Stimulated activated CD4-positive, alpha-beta T cell treated with anti-CD3 and anti-CD28 coated beads, Interleukin-1b, Interleukin-23, amount 100 ng/mL, for 48 hours (primary cell): ENCODE measurements around the gene CCDC141.

Source experiments
- DNase-seq: peaks from one replicate; pipeline ENCODE4 v3.0.0-alpha.2; 2020

Gene CCDC141

DNA sequence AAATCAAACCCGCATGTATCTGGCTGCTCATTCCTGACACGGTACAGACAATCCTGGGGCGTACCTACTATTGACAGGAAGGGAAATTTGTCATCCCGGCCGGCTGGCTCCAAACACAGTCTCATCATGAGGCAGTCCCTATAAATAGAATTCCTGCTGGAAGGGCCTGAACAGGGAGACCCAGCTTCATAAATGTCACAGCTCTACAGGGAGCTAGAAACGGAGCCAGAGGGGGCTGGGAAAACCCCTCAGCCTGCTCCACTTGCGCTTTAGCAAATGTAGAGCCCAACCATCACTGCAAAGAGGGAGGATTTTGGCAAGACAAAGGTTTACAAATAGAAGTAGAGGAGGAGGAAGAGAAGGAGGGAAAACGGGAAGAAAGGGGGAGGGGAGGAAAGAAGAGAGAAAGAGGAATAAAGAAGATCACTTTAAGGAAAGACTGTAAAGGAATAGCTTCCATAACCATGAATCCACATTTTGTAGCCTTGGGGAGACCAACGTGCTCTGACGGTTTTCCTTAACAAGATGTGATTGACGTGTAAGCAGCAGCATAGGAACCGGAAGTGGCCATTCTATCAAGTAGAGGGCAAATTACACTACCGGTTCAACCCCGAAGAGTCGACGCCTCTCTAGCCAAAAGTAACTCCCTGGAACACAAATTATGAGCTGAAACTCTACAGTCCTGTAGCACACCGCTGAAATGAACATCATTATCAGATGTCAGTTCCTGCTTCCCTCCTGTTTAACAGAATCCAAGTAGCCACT is 185.9 kb downstream of the CCDC141 start:
- no peak for DNase-seq

DNA sequence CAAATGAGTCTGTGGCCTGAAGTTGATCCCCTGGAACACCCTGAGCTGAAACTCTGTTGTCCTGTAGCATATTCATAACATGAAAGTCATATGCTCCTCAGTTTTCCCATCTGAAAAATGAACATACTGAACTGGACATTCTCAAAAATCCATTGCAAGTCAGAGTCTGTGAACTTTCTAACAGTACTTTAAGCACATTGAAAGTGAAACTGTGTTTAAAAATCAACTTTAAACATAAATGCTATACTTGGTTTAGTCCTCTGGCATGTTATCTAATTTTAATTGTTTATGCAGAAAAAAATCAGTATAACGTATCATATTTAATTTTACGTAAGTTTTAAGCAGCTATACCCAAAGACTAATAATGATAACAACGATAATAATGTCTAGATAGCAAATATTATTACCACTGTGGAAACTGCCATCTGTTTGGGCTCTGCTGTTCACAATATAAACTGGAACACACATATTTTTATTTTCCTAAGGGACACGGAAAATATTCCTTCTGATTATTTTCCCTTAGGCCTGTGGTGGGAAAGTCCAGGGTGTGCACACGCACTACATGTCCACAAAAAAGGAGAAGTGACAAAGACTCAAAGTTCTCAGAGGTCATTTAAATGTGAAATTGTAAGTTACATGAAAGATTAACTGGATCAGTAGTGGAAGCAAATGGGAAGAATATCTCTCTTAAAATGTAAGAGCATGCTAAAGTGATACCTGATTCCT is 186.6 kb downstream of the CCDC141 start:
- DNase-seq: no peak

DNA sequence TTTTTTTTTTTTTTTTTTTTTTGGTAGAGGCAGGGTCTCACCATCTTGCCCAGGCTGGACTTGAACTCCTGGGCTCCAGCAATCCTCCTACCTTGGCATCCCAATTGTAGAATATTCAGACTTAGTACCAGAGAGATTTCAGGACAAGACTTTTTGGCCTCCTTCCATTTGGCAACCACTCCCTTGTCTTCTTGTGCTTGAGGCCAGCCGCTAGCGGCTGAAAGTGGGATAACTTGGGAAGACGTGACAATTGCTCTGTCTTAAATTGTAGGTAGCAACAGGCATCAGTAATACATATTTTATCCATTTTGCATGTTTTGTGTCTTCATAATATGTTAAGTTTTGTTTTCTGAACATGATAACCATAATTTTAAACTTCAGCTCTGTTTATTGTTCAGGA is 189.4 kb downstream of the CCDC141 start:
- DNase-seq: no peak

DNA sequence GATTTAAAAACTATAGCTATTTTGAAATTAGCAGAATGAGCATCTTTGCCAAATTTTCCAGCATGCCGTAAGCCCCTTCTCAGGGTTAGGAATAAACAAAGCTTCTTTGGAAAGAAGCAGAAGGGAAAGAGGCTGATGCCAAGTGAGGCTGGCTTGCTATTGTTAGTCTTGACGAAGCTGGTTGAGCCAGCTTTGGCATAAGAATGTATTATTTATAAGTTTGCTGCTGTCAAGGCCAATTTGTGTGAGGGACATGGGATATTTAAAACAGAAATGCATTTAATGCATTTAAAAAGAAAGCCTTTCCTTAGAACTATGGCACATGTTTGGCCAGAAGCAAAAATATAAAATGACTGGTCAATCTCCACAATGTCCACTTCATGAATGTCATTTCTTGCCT is 190.2 kb downstream of the CCDC141 start:
- no peak for DNase-seq

DNA sequence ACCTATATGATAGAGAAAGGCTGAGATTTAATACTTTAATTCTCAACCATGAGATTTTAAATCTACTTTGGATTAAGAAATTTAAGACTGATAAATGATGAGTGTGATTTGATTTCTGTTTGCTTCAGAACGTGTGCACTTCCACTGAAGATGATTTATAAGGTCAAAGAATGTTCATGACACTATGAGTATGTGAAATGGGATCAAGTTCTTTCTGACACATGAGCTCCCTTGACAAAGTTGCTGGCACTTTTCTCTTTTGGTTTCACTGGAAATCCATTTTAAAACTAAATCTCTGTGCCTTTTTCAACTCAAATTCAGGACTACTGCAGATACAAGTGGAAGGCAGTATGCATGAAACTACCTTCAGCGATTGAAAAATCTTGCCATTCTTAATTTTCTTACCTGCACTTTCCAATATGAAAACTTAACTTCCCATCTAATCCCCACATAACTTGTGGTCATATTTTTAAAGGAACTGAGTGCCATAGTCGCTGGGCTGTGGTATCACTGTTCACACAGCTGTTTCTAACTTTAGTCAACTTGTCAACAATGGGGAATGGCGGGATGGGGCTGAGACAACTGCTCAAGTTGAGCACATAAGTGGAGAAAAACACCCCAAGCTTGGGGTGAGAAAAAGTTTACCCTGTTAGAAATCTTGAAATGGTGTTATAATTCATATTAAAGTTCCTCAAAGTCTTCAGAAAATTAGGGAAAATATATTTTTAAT is 190.9 kb downstream of the CCDC141 start:
- DNase-seq: no peak

DNA sequence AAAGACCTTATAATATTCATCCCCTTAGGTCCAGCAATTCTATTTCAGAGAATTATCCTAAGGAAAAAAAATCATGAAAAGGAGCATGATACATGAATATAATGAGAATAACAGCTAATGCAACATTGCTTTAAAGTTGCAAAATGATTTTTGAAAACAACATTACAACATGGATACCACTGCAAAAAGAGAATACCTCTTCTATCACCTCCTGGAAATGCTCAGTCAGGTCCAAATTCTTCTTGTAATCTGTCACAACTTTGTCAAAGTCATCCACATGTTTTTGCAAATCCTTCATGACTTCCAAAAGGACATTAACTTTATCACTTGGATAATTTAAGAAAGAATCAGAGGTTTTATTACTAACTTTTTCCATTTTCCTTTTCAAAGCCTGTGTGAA is 194.8 kb downstream of the CCDC141 start:
- no peak for DNase-seq

DNA sequence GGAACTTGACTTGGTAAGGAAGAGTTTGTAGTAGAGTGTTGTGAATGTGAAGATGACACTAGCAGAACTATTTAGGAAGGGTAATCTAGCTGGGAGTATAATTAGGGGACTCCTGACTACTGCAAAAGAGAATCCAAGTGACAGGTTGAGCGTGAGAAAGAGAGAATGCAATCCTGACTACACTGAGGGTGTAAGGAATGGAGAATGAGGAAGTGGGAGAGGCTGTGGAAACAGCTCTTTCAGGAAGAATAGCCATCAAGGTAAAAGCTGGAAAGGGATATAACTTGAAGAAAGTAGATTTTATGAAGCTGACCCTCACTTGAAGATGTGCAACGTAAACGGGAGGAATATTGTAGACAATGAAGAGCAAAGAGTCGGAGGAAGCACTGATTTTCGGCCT is 201.6 kb downstream of the CCDC141 start:
- no peak for DNase-seq

DNA sequence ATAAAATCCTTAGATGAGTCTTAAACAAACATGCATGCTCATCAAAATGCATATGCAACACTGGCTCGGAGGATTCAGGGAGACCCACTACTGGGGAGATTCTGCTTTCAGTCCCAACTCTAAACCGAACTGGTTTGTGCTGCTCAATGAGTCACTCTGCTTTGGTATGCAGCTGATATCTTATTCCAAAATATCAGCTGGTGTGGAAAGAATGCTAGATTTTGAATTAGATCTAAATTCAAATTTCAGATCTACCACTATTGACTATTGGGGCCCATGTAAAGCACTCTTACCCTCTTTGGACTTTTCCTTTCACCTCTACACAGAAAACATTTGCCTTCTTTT is 203.5 kb downstream of the CCDC141 start:
- no peak for DNase-seq

DNA sequence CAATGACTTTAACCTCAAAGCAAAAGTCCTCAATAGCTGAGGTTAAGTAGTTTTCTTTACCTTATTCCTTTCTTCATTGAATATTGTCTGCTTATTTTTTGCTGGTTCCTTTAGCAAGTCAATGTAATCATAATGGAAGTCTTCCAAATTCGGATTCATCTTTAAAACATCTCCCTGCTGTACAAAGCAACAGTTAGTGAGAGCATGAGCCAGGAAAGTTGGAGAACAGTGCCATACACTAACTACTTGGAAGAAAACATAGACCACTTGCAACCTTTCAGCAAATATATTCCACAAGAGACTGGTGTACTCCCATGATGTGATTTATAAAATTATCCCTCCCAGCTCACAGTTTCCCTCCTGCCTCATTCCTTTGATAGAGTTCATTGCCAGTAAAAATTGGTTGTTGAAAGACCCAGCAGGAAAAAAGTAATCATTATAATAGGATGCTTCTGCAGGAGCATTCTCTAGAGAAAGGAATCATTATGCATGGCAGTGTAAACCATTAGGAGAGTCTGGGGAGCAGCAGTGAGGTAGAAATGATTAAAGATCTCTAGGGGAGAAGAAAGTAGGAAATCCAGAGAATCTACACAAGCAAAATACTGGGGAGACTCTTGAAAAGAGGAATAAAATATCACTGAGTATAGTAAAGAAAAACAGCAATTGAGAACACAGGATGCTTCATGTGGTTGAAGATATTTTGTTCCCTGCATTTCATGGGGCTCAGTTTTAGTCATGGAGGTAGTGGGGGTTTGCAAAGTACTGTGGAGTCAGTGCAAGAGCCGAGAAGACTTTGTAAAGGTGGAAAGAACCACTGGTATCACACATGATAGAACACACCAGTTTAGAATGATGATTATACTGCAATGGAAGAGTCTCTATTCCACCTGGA is 204.1 kb downstream of the CCDC141 start:
- no peak for DNase-seq

DNA sequence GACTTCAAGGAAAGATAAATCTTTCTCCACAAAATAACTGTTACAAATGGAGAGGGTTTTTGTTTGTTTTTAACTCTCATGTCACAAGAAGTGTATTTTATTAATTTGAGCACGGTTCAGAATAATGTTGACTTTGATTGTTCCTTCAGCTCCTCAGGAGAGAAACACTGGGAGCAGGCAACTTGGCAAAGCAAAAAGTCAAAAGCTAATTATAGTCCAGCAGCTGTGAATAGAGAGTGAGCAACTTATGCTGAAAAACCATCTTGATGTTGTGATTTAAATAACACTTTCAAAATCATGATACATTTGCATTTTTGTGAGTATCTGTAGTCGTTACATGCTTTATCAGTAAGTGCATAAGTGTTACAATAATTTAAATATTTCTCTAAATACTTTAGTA is 205.2 kb downstream of the CCDC141 start:
- DNase-seq: no peak

DNA sequence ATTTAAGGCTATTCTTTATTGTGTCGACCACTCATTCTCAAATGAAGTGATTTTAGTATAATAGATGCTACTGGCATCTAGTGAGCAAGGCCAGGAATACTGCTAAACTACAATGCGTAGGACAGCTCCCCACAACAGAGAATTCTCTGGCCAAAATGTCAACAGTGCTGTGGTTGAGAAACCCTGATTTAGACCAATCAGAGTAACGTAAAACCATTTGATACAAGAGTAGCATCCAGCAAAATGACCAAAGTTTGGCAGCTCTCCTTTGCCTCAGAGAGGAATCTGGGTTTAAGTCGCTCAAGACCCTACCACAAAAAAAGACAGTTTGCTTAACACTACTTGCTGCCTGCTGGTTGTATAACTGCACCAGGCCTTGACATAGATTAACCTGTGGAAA is 205.7 kb downstream of the CCDC141 start:
- no peak for DNase-seq

DNA sequence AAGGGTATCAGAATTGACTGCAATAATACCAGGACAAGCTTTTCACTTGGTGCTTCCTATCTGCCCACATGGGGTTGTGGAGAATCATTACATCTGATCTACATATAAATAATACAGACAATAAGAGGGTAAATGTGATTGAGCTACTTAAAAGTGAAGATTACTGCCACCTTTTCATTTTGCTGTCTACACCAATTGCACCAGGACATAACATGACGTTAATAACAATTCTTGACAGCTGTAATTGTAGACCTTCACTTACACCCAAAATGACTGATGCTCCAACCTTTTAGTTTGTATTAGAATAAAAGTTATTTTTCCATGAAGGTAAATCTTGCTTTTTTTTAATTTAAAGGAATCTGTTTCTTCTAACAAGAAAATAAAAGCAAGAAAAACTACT is 206.2 kb downstream of the CCDC141 start:
- no peak for DNase-seq

DNA sequence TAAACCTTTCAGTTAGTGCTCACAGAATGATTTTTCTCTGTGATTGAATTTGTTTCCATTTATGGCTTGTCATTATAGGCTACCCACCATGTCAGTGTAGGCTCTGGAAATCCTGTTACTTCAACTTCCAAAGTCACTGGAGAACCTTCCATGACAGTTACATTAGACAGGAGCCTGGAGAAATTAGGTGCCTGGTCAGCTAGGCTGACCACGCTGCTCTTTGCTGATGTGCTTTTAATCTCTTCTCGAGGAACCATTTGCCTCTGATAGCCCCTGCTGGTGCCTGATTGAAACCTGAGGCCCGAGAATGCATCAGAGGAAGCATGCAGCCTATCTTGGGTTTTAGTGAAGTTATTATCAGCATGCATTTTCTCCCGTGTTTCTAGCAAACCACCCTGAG is 213.1 kb downstream of the CCDC141 start:
- DNase-seq: no peak

DNA sequence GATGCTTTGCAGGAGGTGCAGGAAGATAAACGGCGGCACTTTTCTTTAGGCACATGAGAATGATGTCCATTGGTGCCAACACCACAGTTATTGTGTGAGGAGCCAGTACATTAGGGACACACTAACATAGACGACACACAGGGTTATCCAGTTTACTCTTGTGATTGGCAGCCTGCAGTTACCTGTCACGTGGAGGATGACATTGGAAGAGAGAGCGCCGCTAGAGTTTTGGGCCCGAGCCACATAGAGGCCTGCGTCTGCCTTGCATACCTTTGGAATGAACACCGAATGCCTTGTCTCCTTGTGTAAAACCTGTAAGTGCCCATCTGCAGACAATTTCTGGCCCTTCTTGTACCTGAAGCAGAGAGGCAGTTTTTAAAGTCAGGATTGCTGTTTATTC is 215.9 kb downstream of the CCDC141 start:
- no peak for DNase-seq

DNA sequence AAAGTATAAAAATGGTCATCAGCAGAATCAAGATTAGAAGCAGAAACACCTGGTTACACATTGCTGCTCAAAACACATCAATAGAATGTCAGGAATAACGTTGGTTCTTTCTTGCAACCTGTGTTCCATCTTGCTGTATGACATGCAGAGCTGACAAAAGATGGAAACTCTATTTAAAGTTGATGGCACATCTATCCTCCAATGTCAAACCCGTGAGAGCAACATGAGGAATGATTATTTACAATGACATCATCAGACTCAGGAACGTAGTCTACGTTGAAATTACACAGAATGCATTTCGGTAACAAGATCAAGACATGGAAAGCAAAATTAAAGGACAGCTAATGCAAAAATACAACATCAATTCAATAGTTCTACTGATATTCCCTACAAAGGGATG is 216.6 kb downstream of the CCDC141 start:
- DNase-seq: no peak

DNA sequence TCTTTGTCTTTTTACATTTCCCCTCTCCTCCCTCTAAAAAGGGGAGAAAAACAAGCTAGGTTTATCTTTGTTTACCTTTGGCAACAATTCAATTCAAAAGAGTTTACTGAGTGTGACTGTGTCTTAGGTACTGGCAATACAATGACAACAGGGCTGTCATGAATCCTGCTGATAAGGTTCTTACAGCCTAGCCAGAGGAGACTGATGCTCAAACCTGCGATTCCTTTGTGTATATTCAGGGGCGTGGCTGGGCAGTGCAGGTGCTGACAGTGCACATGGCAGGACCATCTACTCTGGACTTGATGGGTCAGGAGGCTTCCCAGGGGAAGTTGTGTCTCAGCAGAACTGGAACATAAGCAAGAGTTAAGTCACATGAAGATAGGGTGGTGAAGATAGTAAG is 219.5 kb downstream of the CCDC141 start:
- no peak for DNase-seq

DNA sequence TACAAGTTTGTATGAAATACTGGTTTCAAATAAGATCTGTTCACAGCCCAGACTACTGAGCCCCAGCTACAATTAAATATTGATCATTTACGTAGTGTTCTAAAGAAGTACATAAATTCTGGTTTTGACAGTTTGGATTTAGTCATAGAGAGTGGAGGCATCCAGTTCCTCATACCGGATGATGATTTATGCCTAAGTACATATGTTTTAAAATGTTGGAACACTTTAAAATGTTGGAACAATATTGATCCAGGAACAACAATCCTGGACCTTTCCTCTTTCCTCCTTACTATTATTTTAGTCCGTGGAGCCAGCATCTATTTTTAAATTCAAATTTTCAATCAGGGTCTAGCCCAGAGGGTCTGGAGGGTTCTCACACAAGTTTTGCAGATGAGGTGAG is 220.0 kb downstream of the CCDC141 start:
- no peak for DNase-seq

DNA sequence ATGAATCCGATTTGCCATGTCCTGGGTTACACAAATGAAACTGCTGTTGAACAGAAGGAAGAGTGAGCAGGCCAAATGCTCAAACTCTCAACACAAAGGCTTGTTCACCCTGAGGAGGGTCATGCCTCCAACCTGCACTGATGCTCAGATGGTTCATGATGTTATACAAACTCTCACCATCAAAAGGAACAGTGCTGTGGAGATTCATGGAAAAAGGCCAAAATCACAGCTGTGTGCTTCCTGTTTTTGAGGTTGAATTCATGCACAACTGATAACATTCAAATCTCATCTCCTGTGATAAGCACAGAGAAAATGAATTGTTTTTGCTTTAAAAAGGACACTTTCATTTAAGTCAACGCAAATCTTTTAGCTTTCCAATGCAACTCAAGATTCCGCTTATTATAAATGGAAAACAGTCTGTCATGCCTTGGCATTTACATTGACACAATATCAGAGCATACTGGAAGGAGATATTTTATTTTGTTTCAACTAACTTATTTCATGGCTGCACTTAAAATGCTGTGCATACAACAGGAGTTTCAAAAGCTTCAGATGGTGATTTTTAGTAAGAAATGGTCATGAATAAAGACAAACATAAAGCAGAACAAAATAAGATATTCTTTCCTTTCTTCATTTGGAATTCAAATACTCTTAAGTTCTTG is 220.5 kb downstream of the CCDC141 start:
- no peak for DNase-seq

DNA sequence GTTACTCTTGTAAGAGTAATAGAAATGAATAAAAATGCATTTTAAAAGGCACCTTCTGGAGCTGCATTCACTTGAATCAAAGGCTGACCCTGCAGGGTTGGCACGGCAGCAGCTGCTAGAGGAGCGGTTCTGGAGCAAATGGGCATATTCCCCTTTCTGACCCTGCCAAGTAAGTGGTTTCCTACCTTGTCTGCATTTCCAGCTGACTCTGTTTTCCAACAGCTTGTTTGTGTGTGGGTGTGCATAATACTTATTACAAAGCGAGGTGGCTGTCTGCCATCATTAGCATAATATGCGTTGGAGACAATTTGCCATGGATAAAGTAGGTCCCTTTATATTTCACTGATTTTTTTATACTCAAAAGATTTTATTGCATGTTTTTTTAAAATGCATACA is 221.5 kb downstream of the CCDC141 start:
- no peak for DNase-seq

DNA sequence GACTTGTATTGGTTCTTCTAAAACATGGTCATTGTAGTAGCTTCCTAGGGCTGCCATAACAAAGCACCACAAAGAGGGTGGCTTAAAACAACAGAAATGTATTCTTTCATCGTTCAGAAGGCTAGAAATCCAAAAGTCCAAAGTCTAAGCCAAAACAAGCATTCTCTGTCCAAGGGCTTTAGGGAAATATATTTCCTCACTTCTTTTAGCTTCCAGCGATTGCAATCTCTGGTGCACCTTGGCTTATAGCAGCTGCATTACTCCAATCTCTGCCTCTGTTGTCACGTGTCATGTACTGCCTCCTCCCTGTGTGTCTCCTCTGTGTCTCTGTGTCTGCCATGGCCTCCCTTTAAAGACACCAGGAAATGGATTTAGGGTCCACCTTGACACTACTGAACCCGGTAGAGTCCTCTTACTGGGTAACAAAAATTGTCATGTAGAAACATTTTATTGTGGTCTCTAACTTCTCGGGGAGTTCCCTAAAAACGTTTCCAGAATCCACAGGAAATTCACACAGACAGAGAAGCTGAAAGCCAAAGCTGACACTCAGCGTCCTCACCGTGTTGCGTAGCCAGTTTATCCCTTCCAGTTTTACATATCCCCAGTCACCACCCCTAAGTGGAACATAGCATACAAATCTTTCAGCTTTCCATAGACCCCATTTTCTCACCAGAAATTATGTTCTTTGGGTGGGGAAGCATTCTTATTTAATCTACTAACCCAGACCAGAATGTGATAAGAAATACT is 222.0 kb downstream of the CCDC141 start:
- DNase-seq: no peak

DNA sequence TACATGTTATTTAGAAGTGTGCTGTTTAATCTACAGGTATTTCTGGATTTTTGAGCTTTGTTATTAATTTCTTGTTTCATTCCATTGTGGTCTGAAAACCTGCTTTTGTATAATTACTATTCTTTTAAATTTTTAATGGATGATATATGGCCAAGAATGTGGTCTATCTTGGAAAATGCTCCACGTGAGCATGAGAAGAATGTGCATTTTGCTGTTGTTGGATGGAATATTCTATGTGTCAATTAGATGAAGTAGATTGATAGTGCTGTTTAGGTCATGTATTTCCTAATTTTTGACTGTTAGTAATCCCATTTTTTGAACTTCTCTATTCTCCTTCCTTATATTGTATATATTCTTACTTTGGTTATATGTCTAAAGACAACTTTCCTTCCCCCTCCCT is 222.8 kb downstream of the CCDC141 start:
- DNase-seq: no peak

DNA sequence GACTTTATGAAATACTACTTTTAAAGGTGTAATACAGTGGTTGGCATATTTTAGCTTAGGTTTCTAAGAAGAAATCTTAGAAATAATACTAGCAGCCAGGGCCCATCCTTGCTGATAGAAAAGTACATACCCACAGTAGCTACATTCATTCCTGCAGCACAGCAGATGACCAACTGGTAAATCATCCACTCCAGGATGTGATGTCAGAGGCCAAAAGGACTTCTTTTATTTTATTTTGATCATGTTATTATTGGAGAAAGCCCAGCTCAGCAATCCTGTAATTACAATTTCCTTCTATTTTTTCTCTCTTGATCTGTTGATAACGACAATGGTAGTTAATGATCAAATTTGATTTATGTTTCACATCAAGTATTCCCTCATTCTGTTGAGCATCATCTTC is 224.8 kb downstream of the CCDC141 start:
- DNase-seq: no peak
